Osteocyte (in vitro differentiated cells): ENCODE measurements around the gene SIRPB2. TPM values are rescaled to one million over a fixed set of nuclear protein-coding genes. Genes with fewer than 3 reads are reported as not detected.

Experiments used
- DNase-seq: peaks from one replicate; pipeline ENCODE4 v3.0.0; 2021; ENCODE audit warnings: mixed read lengths; ENCODE audit not compliant: unreplicated experiment; ENCODE audit errors: extremely low spot score
- H3K27ac Mint-ChIP-seq: one replicate; pipeline ENCODE4 v1.8.0; 2021; ENCODE audit warnings: mild to moderate bottlenecking, mixed read lengths; ENCODE audit not compliant: unreplicated experiment
- H3K27me3 Mint-ChIP-seq: one replicate; pipeline ENCODE4 v1.8.0; 2021; ENCODE audit warnings: mixed read lengths; ENCODE audit not compliant: unreplicated experiment
- H3K36me3 Mint-ChIP-seq: one replicate; pipeline ENCODE4 v1.8.0; 2021; ENCODE audit warnings: mixed read lengths; ENCODE audit not compliant: unreplicated experiment
- H3K4me1 Mint-ChIP-seq: one replicate; pipeline ENCODE4 v1.8.0; 2021; ENCODE audit warnings: mixed read lengths; ENCODE audit not compliant: unreplicated experiment
- H3K4me3 Mint-ChIP-seq: one replicate; pipeline ENCODE4 v1.8.0; 2021; ENCODE audit warnings: mild to moderate bottlenecking, moderate library complexity, mixed read lengths; ENCODE audit not compliant: unreplicated experiment
- H3K9me3 Mint-ChIP-seq: one replicate; pipeline ENCODE4 v1.8.0; 2021; ENCODE audit warnings: mixed read lengths; ENCODE audit not compliant: unreplicated experiment
- long read RNA-seq: library from polyadenylated mRNA; unstranded; transcript quantifications from one replicate; pipeline ENCODE4 v2.0.0, GENCODE V29; 2021
- total RNA-seq: library from RNA; stranded (reverse); gene quantifications from 2 replicates; pipeline ENCODE4 v1.2.1, GENCODE V29; 2021
- TF ChIP-seq, protein P1 (sequence below): fragments of 200-600 bp; sonication (generic); IDR thresholded peaks from 2 replicates; pipeline ENCODE4 v1.5.0; 2021; ENCODE audit warnings: antibody characterized with exemption, mild to moderate bottlenecking, moderate library complexity

SIRPB2 gene
- total RNA-seq: not detected in 2 replicates
- long read RNA-seq: 0 reads

DNA sequence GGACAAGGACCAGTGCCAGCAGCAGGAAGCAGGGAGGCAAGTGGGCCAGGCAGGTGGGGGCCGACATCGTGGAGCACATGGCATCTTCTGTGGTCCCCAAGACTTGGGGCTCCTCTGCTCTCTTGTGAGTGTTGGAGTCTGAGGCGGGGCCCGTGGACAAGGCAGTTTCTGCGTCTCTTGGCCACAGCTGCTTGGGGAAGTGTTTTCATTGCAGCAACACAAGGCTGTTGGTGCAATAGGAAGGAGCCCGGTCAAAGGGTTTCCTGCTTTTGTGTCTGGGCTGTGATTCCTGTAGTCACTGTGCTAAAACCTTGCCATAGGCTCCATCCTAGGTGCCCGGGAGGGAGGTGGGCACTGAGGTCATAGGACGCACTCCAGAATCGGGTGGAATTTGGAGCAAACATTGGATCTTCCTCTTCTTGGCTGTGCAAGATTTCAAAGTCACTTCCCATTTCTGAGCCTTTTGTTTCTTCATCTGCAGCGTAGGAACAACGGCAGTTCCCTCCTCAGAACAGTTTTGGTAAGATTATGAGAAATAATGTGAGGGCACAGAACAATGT is at the start of gene SIRPB2:
Gene SIRPB2 (minus strand): TSS at position 140 of the 560 bp plus-strand sequence. CDS start 61 bp downstream, at position 79.
- Mint-ChIP-seq H3K4me3 (no peak within 1 kb of the TSS), H3K9me3 (no peaks in the 10 kb centered on the region), H3K36me3 (no peaks in the 10 kb centered on the region), H3K27ac (no peak within 1 kb of the TSS), H3K4me1 (no peaks in the 10 kb centered on the region), H3K27me3 (peaks cover 58% of the 10 kb centered on the region)
- TF ChIP-seq, protein P1, sequence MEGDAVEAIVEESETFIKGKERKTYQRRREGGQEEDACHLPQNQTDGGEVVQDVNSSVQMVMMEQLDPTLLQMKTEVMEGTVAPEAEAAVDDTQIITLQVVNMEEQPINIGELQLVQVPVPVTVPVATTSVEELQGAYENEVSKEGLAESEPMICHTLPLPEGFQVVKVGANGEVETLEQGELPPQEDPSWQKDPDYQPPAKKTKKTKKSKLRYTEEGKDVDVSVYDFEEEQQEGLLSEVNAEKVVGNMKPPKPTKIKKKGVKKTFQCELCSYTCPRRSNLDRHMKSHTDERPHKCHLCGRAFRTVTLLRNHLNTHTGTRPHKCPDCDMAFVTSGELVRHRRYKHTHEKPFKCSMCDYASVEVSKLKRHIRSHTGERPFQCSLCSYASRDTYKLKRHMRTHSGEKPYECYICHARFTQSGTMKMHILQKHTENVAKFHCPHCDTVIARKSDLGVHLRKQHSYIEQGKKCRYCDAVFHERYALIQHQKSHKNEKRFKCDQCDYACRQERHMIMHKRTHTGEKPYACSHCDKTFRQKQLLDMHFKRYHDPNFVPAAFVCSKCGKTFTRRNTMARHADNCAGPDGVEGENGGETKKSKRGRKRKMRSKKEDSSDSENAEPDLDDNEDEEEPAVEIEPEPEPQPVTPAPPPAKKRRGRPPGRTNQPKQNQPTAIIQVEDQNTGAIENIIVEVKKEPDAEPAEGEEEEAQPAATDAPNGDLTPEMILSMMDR: no peak
- DNase-seq: no peak

DNA sequence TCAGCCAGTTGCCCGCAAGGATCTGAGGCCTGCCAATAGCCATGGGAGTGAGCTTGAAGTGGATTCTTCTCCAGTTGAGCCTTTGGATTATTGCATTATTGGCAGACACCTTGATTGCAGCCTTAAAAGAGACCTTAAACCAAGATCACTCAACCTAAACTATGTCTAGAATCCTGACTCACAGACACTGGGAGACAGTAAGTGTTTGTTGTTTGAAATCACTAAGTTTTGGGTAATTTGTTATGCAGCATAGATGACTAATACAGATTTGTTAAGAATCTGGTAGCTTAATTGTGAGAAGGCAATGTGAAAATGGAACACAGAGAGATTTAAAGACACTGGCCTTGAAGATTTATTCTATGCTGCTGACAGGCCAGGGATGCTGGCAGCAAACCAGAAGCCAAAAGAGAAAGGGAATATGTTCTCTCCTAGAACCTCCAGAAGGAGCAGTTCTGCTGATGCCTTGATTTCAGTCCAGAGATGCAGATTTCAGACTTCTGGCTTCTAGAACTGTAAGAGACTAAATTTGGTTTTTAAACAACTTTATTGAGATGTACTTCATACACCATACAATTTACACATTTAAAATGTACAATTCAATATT is 48.7 kb upstream of the SIRPB2 start:
- H3K27ac Mint-ChIP-seq: no peak overlapping the region
- H3K9me3 Mint-ChIP-seq: no peaks in the 10 kb centered on the region
- H3K4me3 Mint-ChIP-seq: no peak overlapping the region
- TF ChIP-seq, protein P1: no peak
- H3K36me3 Mint-ChIP-seq: no peaks in the 10 kb centered on the region
- H3K27me3 Mint-ChIP-seq: peaks cover 23% of the 10 kb centered on the region
- no peaks in the 10 kb centered on the region for H3K4me1 Mint-ChIP-seq
- DNase-seq: no peak

DNA sequence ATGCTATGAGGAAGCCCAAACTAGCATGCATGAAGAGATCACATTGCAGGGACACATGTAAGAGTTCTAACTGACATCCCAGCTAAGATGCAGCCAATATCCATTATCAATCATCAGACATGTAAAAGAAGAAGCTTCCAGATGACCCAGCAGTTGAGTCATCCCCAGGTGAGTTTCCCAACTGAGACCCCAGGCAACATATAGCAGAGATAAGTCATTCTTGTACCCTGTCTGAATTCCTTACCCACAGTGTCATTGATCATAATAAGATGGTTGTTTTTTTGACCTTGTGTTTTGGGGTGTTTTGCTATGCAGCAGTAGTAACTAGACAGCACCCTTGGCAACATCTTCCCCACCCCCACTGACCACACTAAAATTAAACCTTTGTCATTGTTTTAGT is 47.4 kb upstream of the SIRPB2 start:
- DNase-seq: no peak
- H3K4me3 Mint-ChIP-seq: no peak overlapping the region
- TF ChIP-seq, protein P1: no peak
- H3K9me3 Mint-ChIP-seq: no peaks in the 10 kb centered on the region
- H3K27ac Mint-ChIP-seq: no peak overlapping the region
- no peaks in the 10 kb centered on the region for H3K36me3 Mint-ChIP-seq
- H3K4me1 Mint-ChIP-seq: no peaks in the 10 kb centered on the region
- peaks cover 27% of the 10 kb centered on the region for H3K27me3 Mint-ChIP-seq

DNA sequence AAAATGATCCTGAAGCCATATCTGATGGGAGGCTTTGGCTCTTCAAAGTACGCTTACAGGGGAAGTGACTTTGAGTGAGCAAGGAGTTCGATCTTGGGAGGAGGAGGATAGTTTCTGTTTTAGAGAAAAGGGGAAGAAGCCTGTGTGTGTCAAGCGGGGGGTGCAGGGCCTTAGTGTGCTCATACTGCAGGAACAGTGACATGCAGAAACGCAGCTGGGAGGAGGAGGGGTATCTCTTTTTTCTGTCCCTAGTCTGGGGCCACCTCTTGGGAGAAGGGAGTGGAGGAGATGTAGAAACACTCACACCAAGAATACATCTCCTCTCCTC is 46.5 kb upstream of the SIRPB2 start:
- Mint-ChIP-seq H3K27ac (no peak overlapping the region), H3K9me3 (no peaks in the 10 kb centered on the region), H3K4me1 (no peaks in the 10 kb centered on the region), H3K36me3 (no peaks in the 10 kb centered on the region), H3K4me3 (no peak overlapping the region), H3K27me3 (peaks cover 21% of the 10 kb centered on the region)
- TF ChIP-seq, protein P1: no peak
- DNase-seq: no peak

DNA sequence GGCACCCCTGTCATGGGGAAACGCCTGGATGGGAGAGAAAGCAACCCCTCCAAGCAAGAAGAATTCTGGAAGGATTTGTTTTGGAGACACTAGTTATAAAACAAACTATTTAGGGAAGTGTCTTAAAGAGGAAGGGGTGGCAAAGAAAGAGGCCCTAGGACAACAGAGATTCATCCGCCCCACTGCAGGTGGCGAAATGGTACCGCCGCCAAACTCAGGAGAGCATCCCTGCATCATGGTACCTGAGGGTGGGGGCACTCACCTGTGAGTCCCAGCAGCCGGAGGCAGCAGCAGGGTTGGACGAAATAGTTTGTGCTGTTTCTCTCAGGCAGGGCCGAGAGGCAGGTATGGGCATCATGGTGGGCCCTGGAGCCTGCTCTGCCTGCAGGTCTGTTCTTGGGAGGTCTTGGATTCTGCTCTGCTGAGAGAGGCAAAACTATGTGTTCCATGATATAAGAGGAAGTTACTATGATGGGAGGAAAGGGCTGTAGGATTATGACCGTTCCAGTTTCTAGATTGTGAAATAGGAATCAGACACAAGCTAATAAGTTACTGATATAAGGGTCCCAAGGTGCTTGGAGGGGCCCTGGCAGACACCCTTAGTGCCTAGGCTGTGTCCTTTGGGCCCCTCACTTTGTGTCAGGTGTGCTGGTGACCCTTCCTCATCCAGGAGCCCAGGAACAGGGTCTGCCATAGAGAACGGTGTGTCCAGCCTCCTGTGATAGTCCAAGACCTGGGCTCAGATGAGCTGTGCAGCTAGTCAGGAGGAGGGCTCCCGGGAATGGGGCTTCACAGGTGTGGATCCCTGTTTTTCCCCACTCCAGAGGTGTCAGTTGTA is 45.9 kb upstream of the SIRPB2 start:
- Mint-ChIP-seq H3K4me1 (no peaks in the 10 kb centered on the region), H3K27me3 (peaks cover 16% of the 10 kb centered on the region), H3K27ac (no peak overlapping the region), H3K9me3 (no peaks in the 10 kb centered on the region), H3K4me3 (no peak overlapping the region), H3K36me3 (no peaks in the 10 kb centered on the region)
- DNase-seq: no peak
- TF ChIP-seq, protein P1: no peak
